HepG2 (cell line): Measurements from ENCODE around the gene GPX2. TPM values are rescaled to one million over a fixed set of nuclear protein-coding genes. Genes with fewer than 3 reads are reported as not detected.

Source experiments
- ATF7-NPFF ChIP-seq: sonication (generic); formaldehyde crosslinking; IDR thresholded peaks from 2 replicates; pipeline ENCODE4 v1.8.1; 2023; ENCODE audit warnings: mild to moderate bottlenecking, low read depth, missing genetic modification reagents, moderate library complexity
- CCDC6 ChIP-seq: sonication (generic); formaldehyde crosslinking; IDR thresholded peaks from 2 replicates; pipeline ENCODE4 v1.8.1; 2022; ENCODE audit warnings: mild to moderate bottlenecking, missing genetic modification reagents, moderate library complexity
- CREB1 ChIP-seq, 2 experiments: fragments of 450-650 bp in 1 of 2; IDR thresholded peaks; 2 replicates each; pipeline ENCODE4 v1.6.1; 2016 to 2017; ENCODE audit warnings: control low read depth in 1 of 2, mild to moderate bottlenecking in 1 of 2, missing compliant biosample characterization in 1 of 2, missing genetic modification characterization in 1 of 2
- GLI4 ChIP-seq: sonication (generic); formaldehyde crosslinking; IDR thresholded peaks from 2 replicates; pipeline ENCODE4 v1.5.1; 2020; ENCODE audit warnings: missing genetic modification reagents, mild to moderate bottlenecking, moderate library complexity, borderline replicate concordance
- MTA1 ChIP-seq: sonication (generic); formaldehyde crosslinking; IDR thresholded peaks from 2 replicates; pipeline ENCODE4 v1.4.0; 2020; ENCODE audit warnings: missing genetic modification reagents, mild to moderate bottlenecking, borderline replicate concordance
- STAG1 ChIP-seq: sonication (generic); formaldehyde crosslinking; IDR thresholded peaks from 2 replicates; pipeline ENCODE4 v1.4.0; 2020; ENCODE audit warnings: missing genetic modification reagents
- ZNF776 ChIP-seq: sonication (generic); formaldehyde crosslinking; IDR thresholded peaks from 2 replicates; pipeline ENCODE4 v1.4.0; 2020; ENCODE audit warnings: mild to moderate bottlenecking, missing genetic modification reagents
- ZNF792 ChIP-seq: IDR thresholded peaks from 2 replicates; pipeline ENCODE4 v1.6.1; 2016
- ZNF839 ChIP-seq: sonication (generic); formaldehyde crosslinking; IDR thresholded peaks from 2 replicates; pipeline ENCODE4 v1.4.0; 2020; ENCODE audit warnings: missing genetic modification reagents, mild to moderate bottlenecking, borderline replicate concordance
- polyA plus RNA-seq, 8 experiments: library from polyadenylated mRNA; depleted of rRNA in 3 of 8; stranded (reverse) in 7 of 8; unstranded in 1 of 8; fragments of >200 nt; fragmentation: Illumina TruSeq in 4 of 8; extraction: Trizol in 4 of 8; gene quantifications; 2 replicates each; pipeline versions ENCODE4 v1.2.1 to v1.2.3, GENCODE V29; 2011 to 2016; ENCODE audit warnings: low read depth in 4 of 8, missing spikeins in 1 of 8, mixed read lengths in 1 of 8; ENCODE audit not compliant: insufficient read depth in 1 of 8
- total RNA-seq, 5 experiments: library from RNA; depleted of rRNA; stranded (reverse); fragments of >200 nt; fragmentation: Illumina TruSeq; extraction: Trizol; gene quantifications; 2 replicates each; pipeline ENCODE4 v1.2.3, GENCODE V29; 2016; ENCODE audit warnings: low read depth in 1 of 5
- TF ChIP-seq, protein P1 (sequence below): fragments of 450-650 bp; IDR thresholded peaks from 2 replicates; pipeline ENCODE4 v1.6.1; 2017
- TF ChIP-seq, protein P2 (sequence below), 2 experiments: sonication (generic) in 1 of 2; formaldehyde crosslinking in 1 of 2; IDR thresholded peaks; 2 replicates each; pipeline versions ENCODE4 v1.6.1 to v1.9.0; 2014 to 2022; ENCODE audit warnings: antibody characterized with exemption in 1 of 2, borderline replicate concordance in 1 of 2, inconsistent platforms in 1 of 2, low read depth in 1 of 2, missing genetic modification reagents in 1 of 2
- TF ChIP-seq, protein P3 (sequence below): sonication (generic); formaldehyde crosslinking; IDR thresholded peaks from 2 replicates; pipeline ENCODE4 v1.4.0; 2020; ENCODE audit warnings: missing genetic modification reagents, borderline replicate concordance
- TF ChIP-seq, protein P4 (sequence below): sonication (generic); formaldehyde crosslinking; IDR thresholded peaks from 2 replicates; pipeline ENCODE4 v1.9.0; 2021; ENCODE audit warnings: missing genetic modification reagents, borderline replicate concordance
- TF ChIP-seq, protein P5 (sequence below): sonication (generic); formaldehyde crosslinking; IDR thresholded peaks from 2 replicates; pipeline ENCODE4 v1.9.0; 2021; ENCODE audit warnings: missing genetic modification reagents, borderline replicate concordance

The GPX2 gene
- total and polyA plus RNA-seq, 2 of the 13 experiments (the other 11 are each of a cell fraction or from before 2014, with no cell fraction given) = 526 to 674 TPM

DNA sequence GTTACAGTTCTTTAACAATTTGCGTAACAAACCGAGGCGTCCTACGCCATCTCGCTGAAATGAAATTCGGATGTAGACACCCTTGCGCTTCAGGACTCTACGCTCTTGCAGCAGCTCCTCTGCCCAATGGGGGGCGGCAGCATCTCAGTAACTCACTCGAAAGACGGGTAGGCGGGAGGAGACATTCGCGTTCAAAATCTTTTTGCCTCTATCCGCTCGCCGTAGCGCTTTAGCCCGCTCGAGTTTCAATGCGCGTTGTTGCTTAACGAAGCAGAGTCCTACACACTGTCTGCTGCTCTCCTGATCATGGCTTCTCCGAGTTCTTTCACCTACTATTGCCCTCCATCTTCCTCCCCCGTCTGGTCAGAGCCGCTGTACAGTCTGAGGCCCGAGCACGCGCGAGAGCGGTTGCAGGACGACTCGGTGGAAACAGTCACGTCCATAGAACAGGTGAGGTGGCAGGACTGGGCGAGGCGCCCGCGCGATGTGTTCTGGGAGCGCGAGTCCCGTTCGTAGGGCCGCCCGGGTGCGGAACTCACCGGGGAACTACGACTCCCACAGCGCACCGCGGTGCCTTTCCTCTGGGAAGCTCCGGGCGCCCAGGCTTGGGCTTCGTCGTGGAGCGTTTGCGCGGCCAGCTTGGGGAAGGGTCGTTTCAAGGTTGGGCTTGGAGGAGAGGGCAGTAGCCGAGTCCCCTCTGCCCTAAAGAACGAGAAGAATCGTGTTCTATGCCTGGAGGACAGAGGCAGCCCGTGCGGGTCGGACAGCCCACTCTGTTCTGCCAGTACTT lies 44.3 kb upstream of the GPX2 start, which contains the start of gene FNTB (continued):
- TF ChIP-seq GLI4 (CRISPR knock-in tag) (no peak), STAG1 (peak; percentile 78), ZNF839 (CRISPR knock-in tag) (0 out of 2 replicates have a peak, but pooled peaks have one; percentile 50), MTA1 (CRISPR knock-in tag) (peak; percentile 78; the same call in 1 of the 2 replicates), CCDC6 (CRISPR knock-in tag) (no peak; the same call in 1 of the 2 replicates), ZNF776 (peak; percentile 88; the same call in 1 of the 2 replicates), ATF7-NPFF (CRISPR knock-in tag) (peak; percentile 52), ZNF792 (CRISPR knock-in tag) (peak; percentile 83), CREB1 (IDR thresholded peaks at IDR 0.05) (peak; percentile 38; the same call in 1 of the 2 replicates), CREB1 (CRISPR knock-in tag; IDR thresholded peaks at IDR 0.05) (peak; percentile 88)
- TF ChIP-seq, protein P1, sequence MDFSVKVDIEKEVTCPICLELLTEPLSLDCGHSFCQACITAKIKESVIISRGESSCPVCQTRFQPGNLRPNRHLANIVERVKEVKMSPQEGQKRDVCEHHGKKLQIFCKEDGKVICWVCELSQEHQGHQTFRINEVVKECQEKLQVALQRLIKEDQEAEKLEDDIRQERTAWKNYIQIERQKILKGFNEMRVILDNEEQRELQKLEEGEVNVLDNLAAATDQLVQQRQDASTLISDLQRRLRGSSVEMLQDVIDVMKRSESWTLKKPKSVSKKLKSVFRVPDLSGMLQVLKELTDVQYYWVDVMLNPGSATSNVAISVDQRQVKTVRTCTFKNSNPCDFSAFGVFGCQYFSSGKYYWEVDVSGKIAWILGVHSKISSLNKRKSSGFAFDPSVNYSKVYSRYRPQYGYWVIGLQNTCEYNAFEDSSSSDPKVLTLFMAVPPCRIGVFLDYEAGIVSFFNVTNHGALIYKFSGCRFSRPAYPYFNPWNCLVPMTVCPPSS = no peak
- TF ChIP-seq, protein P2, sequence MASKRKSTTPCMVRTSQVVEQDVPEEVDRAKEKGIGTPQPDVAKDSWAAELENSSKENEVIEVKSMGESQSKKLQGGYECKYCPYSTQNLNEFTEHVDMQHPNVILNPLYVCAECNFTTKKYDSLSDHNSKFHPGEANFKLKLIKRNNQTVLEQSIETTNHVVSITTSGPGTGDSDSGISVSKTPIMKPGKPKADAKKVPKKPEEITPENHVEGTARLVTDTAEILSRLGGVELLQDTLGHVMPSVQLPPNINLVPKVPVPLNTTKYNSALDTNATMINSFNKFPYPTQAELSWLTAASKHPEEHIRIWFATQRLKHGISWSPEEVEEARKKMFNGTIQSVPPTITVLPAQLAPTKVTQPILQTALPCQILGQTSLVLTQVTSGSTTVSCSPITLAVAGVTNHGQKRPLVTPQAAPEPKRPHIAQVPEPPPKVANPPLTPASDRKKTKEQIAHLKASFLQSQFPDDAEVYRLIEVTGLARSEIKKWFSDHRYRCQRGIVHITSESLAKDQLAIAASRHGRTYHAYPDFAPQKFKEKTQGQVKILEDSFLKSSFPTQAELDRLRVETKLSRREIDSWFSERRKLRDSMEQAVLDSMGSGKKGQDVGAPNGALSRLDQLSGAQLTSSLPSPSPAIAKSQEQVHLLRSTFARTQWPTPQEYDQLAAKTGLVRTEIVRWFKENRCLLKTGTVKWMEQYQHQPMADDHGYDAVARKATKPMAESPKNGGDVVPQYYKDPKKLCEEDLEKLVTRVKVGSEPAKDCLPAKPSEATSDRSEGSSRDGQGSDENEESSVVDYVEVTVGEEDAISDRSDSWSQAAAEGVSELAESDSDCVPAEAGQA (IDR thresholded peaks at IDR 0.05; ENCODE audit: low read depth) = no peak
- TF ChIP-seq, protein P2 (CRISPR knock-in tag; IDR thresholded peaks at IDR 0.05; ENCODE audit: borderline replicate concordance) = no peak
- TF ChIP-seq, protein P3, sequence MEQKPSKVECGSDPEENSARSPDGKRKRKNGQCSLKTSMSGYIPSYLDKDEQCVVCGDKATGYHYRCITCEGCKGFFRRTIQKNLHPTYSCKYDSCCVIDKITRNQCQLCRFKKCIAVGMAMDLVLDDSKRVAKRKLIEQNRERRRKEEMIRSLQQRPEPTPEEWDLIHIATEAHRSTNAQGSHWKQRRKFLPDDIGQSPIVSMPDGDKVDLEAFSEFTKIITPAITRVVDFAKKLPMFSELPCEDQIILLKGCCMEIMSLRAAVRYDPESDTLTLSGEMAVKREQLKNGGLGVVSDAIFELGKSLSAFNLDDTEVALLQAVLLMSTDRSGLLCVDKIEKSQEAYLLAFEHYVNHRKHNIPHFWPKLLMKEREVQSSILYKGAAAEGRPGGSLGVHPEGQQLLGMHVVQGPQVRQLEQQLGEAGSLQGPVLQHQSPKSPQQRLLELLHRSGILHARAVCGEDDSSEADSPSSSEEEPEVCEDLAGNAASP (CRISPR knock-in tag) = no peak
- TF ChIP-seq, protein P4, sequence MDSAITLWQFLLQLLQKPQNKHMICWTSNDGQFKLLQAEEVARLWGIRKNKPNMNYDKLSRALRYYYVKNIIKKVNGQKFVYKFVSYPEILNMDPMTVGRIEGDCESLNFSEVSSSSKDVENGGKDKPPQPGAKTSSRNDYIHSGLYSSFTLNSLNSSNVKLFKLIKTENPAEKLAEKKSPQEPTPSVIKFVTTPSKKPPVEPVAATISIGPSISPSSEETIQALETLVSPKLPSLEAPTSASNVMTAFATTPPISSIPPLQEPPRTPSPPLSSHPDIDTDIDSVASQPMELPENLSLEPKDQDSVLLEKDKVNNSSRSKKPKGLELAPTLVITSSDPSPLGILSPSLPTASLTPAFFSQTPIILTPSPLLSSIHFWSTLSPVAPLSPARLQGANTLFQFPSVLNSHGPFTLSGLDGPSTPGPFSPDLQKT (CRISPR knock-in tag) = no peak
- TF ChIP-seq, protein P5, sequence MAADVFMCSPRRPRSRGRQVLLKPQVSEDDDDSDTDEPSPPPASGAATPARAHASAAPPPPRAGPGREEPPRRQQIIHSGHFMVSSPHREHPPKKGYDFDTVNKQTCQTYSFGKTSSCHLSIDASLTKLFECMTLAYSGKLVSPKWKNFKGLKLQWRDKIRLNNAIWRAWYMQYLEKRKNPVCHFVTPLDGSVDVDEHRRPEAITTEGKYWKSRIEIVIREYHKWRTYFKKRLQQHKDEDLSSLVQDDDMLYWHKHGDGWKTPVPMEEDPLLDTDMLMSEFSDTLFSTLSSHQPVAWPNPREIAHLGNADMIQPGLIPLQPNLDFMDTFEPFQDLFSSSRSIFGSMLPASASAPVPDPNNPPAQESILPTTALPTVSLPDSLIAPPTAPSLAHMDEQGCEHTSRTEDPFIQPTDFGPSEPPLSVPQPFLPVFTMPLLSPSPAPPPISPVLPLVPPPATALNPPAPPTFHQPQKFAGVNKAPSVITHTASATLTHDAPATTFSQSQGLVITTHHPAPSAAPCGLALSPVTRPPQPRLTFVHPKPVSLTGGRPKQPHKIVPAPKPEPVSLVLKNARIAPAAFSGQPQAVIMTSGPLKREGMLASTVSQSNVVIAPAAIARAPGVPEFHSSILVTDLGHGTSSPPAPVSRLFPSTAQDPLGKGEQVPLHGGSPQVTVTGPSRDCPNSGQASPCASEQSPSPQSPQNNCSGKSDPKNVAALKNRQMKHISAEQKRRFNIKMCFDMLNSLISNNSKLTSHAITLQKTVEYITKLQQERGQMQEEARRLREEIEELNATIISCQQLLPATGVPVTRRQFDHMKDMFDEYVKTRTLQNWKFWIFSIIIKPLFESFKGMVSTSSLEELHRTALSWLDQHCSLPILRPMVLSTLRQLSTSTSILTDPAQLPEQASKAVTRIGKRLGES (CRISPR knock-in tag) = no peak
